Small intestine (tissue), 7 donors: ENCODE results near the gene HPF1. TPM values are rescaled to one million over a fixed set of nuclear protein-coding genes. Genes with fewer than 3 reads are reported as not detected.

Experiments used
- DNase-seq, 2 donors: peaks; one replicate each; pipeline versions ENCODE4 v3.0.0 to v3.0.0-alpha.2; 2013
- FAIRE-seq: peaks from 2 replicates; lab custom pipeline; 2012; peaks lifted over from hg19 to GRCh38; lab: Jason Lieb, UNC
- H3K27ac ChIP-seq, 3 donors: one replicate each; pipeline ENCODE4 v1.5.1; 2013; ENCODE audit warnings: low read length in 2 of 3, mild to moderate bottlenecking in 2 of 3, control low read depth in 1 of 3, inconsistent platforms in 1 of 3, low read depth in 1 of 3, moderate library complexity in 1 of 3
- H3K27me3 ChIP-seq, 3 donors: one replicate each; pipeline ENCODE4 v1.6.1; 2013; ENCODE audit warnings: low read length in 3 of 3, inconsistent platforms in 1 of 3; ENCODE audit not compliant: control insufficient read depth in 3 of 3, insufficient read depth in 3 of 3
- H3K36me3 ChIP-seq, 3 donors: one replicate each; pipeline ENCODE4 v1.6.1; 2013; ENCODE audit warnings: low read length in 3 of 3, inconsistent platforms in 1 of 3, low read depth in 1 of 3, mild to moderate bottlenecking in 1 of 3, moderate library complexity in 1 of 3; ENCODE audit not compliant: control insufficient read depth in 3 of 3, insufficient read depth in 2 of 3
- H3K4me1 ChIP-seq, 3 donors: one replicate each; pipeline ENCODE4 v1.6.1; 2013; ENCODE audit warnings: low read length in 2 of 3, inconsistent platforms in 1 of 3, low read depth in 1 of 3, mild to moderate bottlenecking in 1 of 3, moderate library complexity in 1 of 3; ENCODE audit not compliant: control insufficient read depth in 3 of 3, insufficient read depth in 2 of 3
- H3K4me3 ChIP-seq, 3 donors: one replicate each; pipeline ENCODE4 v1.5.1; 2013; ENCODE audit warnings: low read length in 3 of 3, control low read depth in 1 of 3, inconsistent platforms in 1 of 3, low read depth in 1 of 3, mild to moderate bottlenecking in 1 of 3, moderate library complexity in 1 of 3
- H3K9me3 ChIP-seq, 2 donors: one replicate each; pipeline ENCODE4 v1.6.1; 2013; ENCODE audit warnings: low read depth in 1 of 2, low read length in 1 of 2; ENCODE audit not compliant: control insufficient read depth in 2 of 2, insufficient read depth in 1 of 2
- WGBS, 3 donors: extraction: QIAGEN DNeasy Blood & Tissue Kit; methylation state at CpG; one replicate each; pipeline ENCODE4 v1.1.7; 2013; 5-methylcytosine and 5-hydroxymethylcytosine counted together
- polyA plus RNA-seq, 4 donors: library from polyadenylated mRNA; stranded (reverse) in 3 of 4; unstranded in 1 of 4; fragments of 200-250 nt in 3 of 4; fragments of 120-200 nt in 1 of 4; gene quantifications; one replicate each; pipeline versions ENCODE4 v1.2.1 to v1.2.3, GENCODE V29; 2013
- donor health status: healthy with polysubstance abuse.
- donor health status: control.
- donor health status: control.
- donor health status: Bipolar disorder and iron deficiency.
- donor health status: healthy.

HPF1 gene
- polyA plus RNA-seq, 4 donors, result 13.2 to 22.7 (median 18.3) TPM

GRCh38 chr4:169730564-169730963, 27.2 kb downstream of the HPF1 start:
- no peak overlapping the region for H3K27ac ChIP-seq
- H3K4me3 ChIP-seq, result no peak overlapping the region
- DNase-seq, result no peak
- H3K27me3 ChIP-seq, result no peaks in the 10 kb centered on the region
- no peaks in the 10 kb centered on the region for H3K9me3 ChIP-seq
- peaks cover 0 to 5% (median 0%) of the 10 kb centered on the region in 3 donors for H3K36me3 ChIP-seq
- 92 to 95% (median 94%) methylated on average over 5 of the region's 5 CpGs for WGBS, 3 donors
- FAIRE-seq, result no peak
- no peaks in the 10 kb centered on the region for H3K4me1 ChIP-seq

- FAIRE-seq, result no peak
- no peaks in the 10 kb centered on the region for H3K27me3 ChIP-seq
- no peak overlapping the region for H3K4me3 ChIP-seq
These were observed 30.1 kb downstream of the HPF1 start for GRCh38 chr4:169727616-169728015.

GRCh38 chr4:169724260-169724659, 33.5 kb downstream of the HPF1 start:
- WGBS, 3 donors, result 83 to 95% (median 87%) methylated on average over 2 of the region's 2 CpGs
- Histone ChIP-seq H3K27ac (no peak overlapping the region), H3K4me3 (no peak overlapping the region), H3K36me3 (peaks cover 2 to 6% (median 3%) of the 10 kb centered on the region in 3 donors), H3K27me3 (no peaks in the 10 kb centered on the region), H3K4me1 (no peaks in the 10 kb centered on the region), H3K9me3 (no peaks in the 10 kb centered on the region)
- FAIRE-seq (no peak), DNase-seq (no peak)

More at GRCh38 chr4:169727616-169728015, 30.1 kb downstream of the HPF1 start:
- Histone ChIP-seq H3K36me3 (peaks cover 0 to 5% (median 0%) of the 10 kb centered on the region in 3 donors), H3K27ac (no peak overlapping the region), H3K9me3 (no peaks in the 10 kb centered on the region), H3K4me1 (no peaks in the 10 kb centered on the region)
- DNase-seq, result no peak

- 86 to 90% (median 89%) methylated on average over 9 of the region's 9 CpGs for WGBS, 3 donors
- DNase-seq (peak; percentile 2 to 36), FAIRE-seq (no peak)
- Histone ChIP-seq H3K36me3 (peaks cover 2 to 9% (median 3%) of the 10 kb centered on the region in 3 donors), H3K4me1 (no peaks in the 10 kb centered on the region), H3K9me3 (no peaks in the 10 kb centered on the region), H3K4me3 (no peak overlapping the region), H3K27me3 (no peaks in the 10 kb centered on the region), H3K27ac (no peak overlapping the region)
These were observed 34.4 kb downstream of the HPF1 start for GRCh38 chr4:169723207-169723965.

GRCh38 chr4:169720529-169720928, 37.2 kb downstream of the HPF1 start:
- FAIRE-seq, result no peak
- WGBS, 3 donors, result 91 to 96% (median 96%) methylated on average over 7 of the region's 7 CpGs

GRCh38 chr4:169716677-169717076, 41.1 kb downstream of the HPF1 start:
- Histone ChIP-seq H3K36me3 (peaks cover 7 to 12% (median 11%) of the 10 kb centered on the region in 3 donors), H3K4me1 (no peaks in the 10 kb centered on the region), H3K27me3 (no peaks in the 10 kb centered on the region), H3K27ac (no peak overlapping the region), H3K9me3 (no peaks in the 10 kb centered on the region), H3K4me3 (no peak overlapping the region)
- no peak for FAIRE-seq
- no peak for DNase-seq
- WGBS, 3 donors, result 88 to 92% (median 89%) methylated on average over 1 of the region's 1 CpG

More at GRCh38 chr4:169720529-169720928, 37.2 kb downstream of the HPF1 start:
- Histone ChIP-seq H3K27me3 (no peaks in the 10 kb centered on the region), H3K27ac (no peak overlapping the region), H3K4me3 (no peak overlapping the region), H3K9me3 (no peaks in the 10 kb centered on the region), H3K4me1 (no peaks in the 10 kb centered on the region), H3K36me3 (peaks cover 3 to 9% (median 3%) of the 10 kb centered on the region in 3 donors)
- no peak for DNase-seq

- Histone ChIP-seq H3K27me3 (no peaks in the 10 kb centered on the region), H3K36me3 (peaks cover 7 to 14% (median 12%) of the 10 kb centered on the region in 3 donors), H3K9me3 (no peaks in the 10 kb centered on the region), H3K4me1 (no peaks in the 10 kb centered on the region), H3K27ac (no peak overlapping the region), H3K4me3 (no peak overlapping the region)
- 94 to 97% (median 97%) methylated on average over 2 of the region's 2 CpGs for WGBS, 3 donors
- FAIRE-seq (no peak), DNase-seq (no peak)
These were observed 41.9 kb downstream of the HPF1 start for GRCh38 chr4:169715826-169716225.

- H3K27me3 ChIP-seq, result no peaks in the 10 kb centered on the region
- H3K27ac ChIP-seq, result no peak overlapping the region
- FAIRE-seq, result no peak
- 90 to 96% (median 92%) methylated on average over 2 of the region's 2 CpGs for WGBS, 3 donors
- peaks cover 3 to 19% (median 9%) of the 10 kb centered on the region in 3 donors for H3K36me3 ChIP-seq
- no peak overlapping the region for H3K4me3 ChIP-seq
- no peaks in the 10 kb centered on the region for H3K4me1 ChIP-seq
- no peaks in the 10 kb centered on the region for H3K9me3 ChIP-seq
- no peak for DNase-seq
These were observed 49.6 kb downstream of the HPF1 start for GRCh38 chr4:169707958-169708643.
